Loucy (cell line): ENCODE measurements around the gene TCP11L1.

ENCODE experiments used
- CTCF ChIP-seq: fragments of 200-600 bp; sonication (generic); conservative IDR thresholded peaks from 2 replicates; pipeline ENCODE4 v1.5.1; 2014; ENCODE audit warnings: mild to moderate bottlenecking, antibody characterized with exemption, low read length
- EZH2phosphoT487 ChIP-seq: fragments of 200-600 bp; IDR thresholded peaks from 2 replicates; pipeline ENCODE4 v1.6.1; 2018; ENCODE audit warnings: antibody characterized with exemption, mild to moderate bottlenecking, moderate library complexity, borderline replicate concordance

- no peak for TF ChIP-seq CTCF
- TF ChIP-seq EZH2phosphoT487 = no peak
Measured at GRCh38 chr11:33110083-33110482, 70.7 kb downstream of the TCP11L1 start.
